K562 (cell line): ENCODE measurements around the gene STXBP4. TPM values are rescaled to one million over a fixed set of nuclear protein-coding genes. Genes with fewer than 3 reads are reported as not detected.

ENCODE experiments used
- ATAC-seq: fragments of 200-7000 bp; cut with Tn5 transposase; 3 replicates; pipeline ENCODE4 v1.9.1; 2020; ENCODE audit warnings: moderate library complexity
- BruUV-seq: library from RNA; stranded (reverse); fragments of 400-500 nt; replicated peaks from 2 replicates; lab custom pipeline; 2021; lab: Mats Ljungman, UMichigan
- CTCF ChIA-PET: fragments of 300-600 bp; formaldehyde crosslinking; extraction: SDS; loops from one replicate; lab custom pipeline; 2021; ENCODE audit warnings: low intra/inter-chr PET ratio; lab: Yijun Ruan, JAX
- POLR2A ChIA-PET: fragments of 300-600, 350-650 bp; sonication (Branson Sonifier 250); formaldehyde crosslinking; extraction: SDS; loops from one replicate; lab custom pipeline; 2021; ENCODE audit warnings: antibody characterized with exemption, inconsistent platforms; lab: Yijun Ruan, JAX
- DNase-seq, 4 experiments: peaks; one replicate each; pipeline versions ENCODE4 v3.0.0 to v3.0.0-alpha.2; 2011 to 2018; ENCODE audit warnings: low spot score in 3 of 4, mixed read lengths in 3 of 4; ENCODE audit errors: extremely low read depth in 1 of 4
- FAIRE-seq: peaks from 2 replicates; lab custom pipeline; 2011; peaks lifted over from hg19 to GRCh38; lab: Jason Lieb, UNC
- H2AFZ ChIP-seq: 2 replicates; pipeline ENCODE4 v1.6.0; 2011; ENCODE audit warnings: low read depth, low read length, control low read depth, inconsistent platforms
- H3K27ac ChIP-seq: fragments of 200-600 bp; 3 replicates; pipeline ENCODE4 v1.8.0; 2011; ENCODE audit warnings: low read depth, mild to moderate bottlenecking, control low read depth, inconsistent platforms, low read length, moderate library complexity, mixed read lengths; ENCODE audit errors: extremely low read depth
- H3K27me3 ChIP-seq, 2 experiments: fragments of 300-600 bp in 1 of 2; 2 replicates in 1 of 2; 3 replicates in 1 of 2; pipeline versions ENCODE4 v1.6.0 to v1.8.0; 2011; ENCODE audit warnings: inconsistent platforms in 2 of 2, low read length in 2 of 2, mild to moderate bottlenecking in 1 of 2, mixed read lengths in 1 of 2, moderate library complexity in 1 of 2; ENCODE audit not compliant: control insufficient read depth in 2 of 2, insufficient read depth in 2 of 2
- H3K36me3 ChIP-seq: fragments of 300-600 bp; 3 replicates; pipeline ENCODE4 v1.8.0; 2011; ENCODE audit warnings: mild to moderate bottlenecking, low read length, inconsistent platforms; ENCODE audit not compliant: control insufficient read depth, insufficient read depth
- H3K4me1 ChIP-seq, 2 experiments: fragments of 200-600 bp in 1 of 2; replicated peaks in 1 of 2; 2 replicates in 1 of 2; 3 replicates in 1 of 2; pipeline versions ENCODE4 v1.5.1 to v1.8.0; 2011; ENCODE audit warnings: inconsistent platforms in 2 of 2, low read length in 2 of 2, mild to moderate bottlenecking in 1 of 2, mixed read lengths in 1 of 2, moderate library complexity in 1 of 2; ENCODE audit not compliant: control insufficient read depth in 2 of 2, insufficient read depth in 2 of 2
- H3K4me2 ChIP-seq: 2 replicates; pipeline ENCODE4 v1.6.1; 2011; ENCODE audit warnings: low read length, control low read depth, inconsistent platforms, mixed read lengths; ENCODE audit not compliant: insufficient read depth
- H3K4me3 ChIP-seq: fragments of 200-600 bp; sonication (generic), shearing (Covaris generic); 2 replicates; pipeline ENCODE4 v1.5.1; 2016; ENCODE audit warnings: control low read depth, inconsistent platforms
- H3K79me2 ChIP-seq: fragments of 200-600 bp; 3 replicates; pipeline ENCODE4 v1.8.0; 2011; ENCODE audit warnings: low read length, inconsistent platforms; ENCODE audit not compliant: control insufficient read depth, insufficient read depth
- H3K9ac ChIP-seq, 2 experiments: 2 replicates each; pipeline versions ENCODE4 v1.6.0 to v1.6.1; 2011; ENCODE audit warnings: low read depth in 2 of 2, low read length in 2 of 2, control low read depth in 1 of 2, inconsistent platforms in 1 of 2, mild to moderate bottlenecking in 1 of 2, mixed read lengths in 1 of 2; ENCODE audit not compliant: insufficient read depth in 1 of 2
- H3K9me1 ChIP-seq: one replicate; pipeline ENCODE4 v1.6.0; 2011; ENCODE audit warnings: inconsistent platforms, mild to moderate bottlenecking, low read length, moderate library complexity; ENCODE audit not compliant: control insufficient read depth, insufficient read depth
- H3K9me3 ChIP-seq: replicated peaks from 2 replicates; pipeline ENCODE4 v1.5.1; 2011; ENCODE audit warnings: low read depth, low read length, inconsistent platforms; ENCODE audit not compliant: control insufficient read depth, insufficient read depth
- H4K20me1 ChIP-seq: replicated peaks from 2 replicates; pipeline ENCODE4 v1.6.1; 2011; ENCODE audit warnings: low read length, inconsistent platforms, mixed read lengths; ENCODE audit not compliant: control insufficient read depth, insufficient read depth
- ARHGAP35 ChIP-seq: fragments of 450-650 bp; IDR thresholded peaks from 2 replicates; pipeline ENCODE4 v1.6.1; 2018; ENCODE audit not compliant: partially characterized antibody
- CAMTA2 ChIP-seq: fragments of 250-450 bp; sonication (Bioruptor Pico); conservative IDR thresholded peaks from 2 replicates; pipeline ENCODE4 v1.5.1; 2022
- COPS2 ChIP-seq: fragments of 450-650 bp; conservative IDR thresholded peaks from 2 replicates; pipeline ENCODE4 v1.6.1; 2016; ENCODE audit warnings: mild to moderate bottlenecking, moderate library complexity
- MAZ ChIP-seq, 2 experiments: fragments of 450-650 bp in 1 of 2; sonication (generic) in 1 of 2; formaldehyde crosslinking; IDR thresholded peaks in 1 of 2; conservative IDR thresholded peaks in 1 of 2; 2 replicates each; pipeline versions ENCODE4 v1.4.0 to v1.5.0; 2020; ENCODE audit warnings: mild to moderate bottlenecking in 1 of 2, missing genetic modification reagents in 1 of 2
- MCM2 ChIP-seq: fragments of 450-650 bp; IDR thresholded peaks from 2 replicates; pipeline ENCODE4 v1.6.1; 2017; ENCODE audit warnings: low read depth, mild to moderate bottlenecking
- NFATC3 ChIP-seq: fragments of 450-650 bp; IDR thresholded peaks from 2 replicates; pipeline ENCODE4 v1.6.1; 2017; ENCODE audit warnings: mild to moderate bottlenecking
- SIN3A ChIP-seq, 2 experiments: fragments of 150-350 bp in 1 of 2; IDR thresholded peaks; 2 replicates each; pipeline ENCODE4 v1.6.1; 2011 to 2016; ENCODE audit warnings: borderline replicate concordance in 2 of 2, low read depth in 2 of 2, low read length in 2 of 2, mild to moderate bottlenecking in 2 of 2, moderate library complexity in 2 of 2; ENCODE audit not compliant: control insufficient read depth in 1 of 2
- SMARCC2 ChIP-seq: fragments of 450-650 bp; IDR thresholded peaks from 2 replicates; pipeline ENCODE4 v1.6.1; 2017; ENCODE audit warnings: antibody characterized with exemption, moderate library complexity, mild to moderate bottlenecking, low read depth
- STAT5B ChIP-seq: fragments of 250-450 bp; sonication (Bioruptor Pico); IDR thresholded peaks from 2 replicates; pipeline ENCODE4 v1.8.0; 2021; ENCODE audit warnings: mild to moderate bottlenecking, inconsistent platforms
- ZBTB33 ChIP-seq: sonication (generic); formaldehyde crosslinking; IDR thresholded peaks from 2 replicates; pipeline ENCODE4 v1.8.1; 2023; ENCODE audit warnings: mild to moderate bottlenecking, missing genetic modification reagents
- ZNF3 ChIP-seq: fragments of 250-450 bp; sonication (Bioruptor Pico); IDR thresholded peaks from 2 replicates; pipeline ENCODE4 v1.5.0; 2021; ENCODE audit warnings: mild to moderate bottlenecking, moderate library complexity
- ZNF511 ChIP-seq: sonication (generic); formaldehyde crosslinking; IDR thresholded peaks from 2 replicates; pipeline ENCODE4 v1.8.0; 2022; ENCODE audit warnings: mild to moderate bottlenecking, missing genetic modification reagents
- ZNF79 ChIP-seq: fragments of 250-450 bp; sonication (Bioruptor Pico); IDR thresholded peaks from 2 replicates; pipeline ENCODE4 v1.4.0; 2020; ENCODE audit warnings: low read depth, mild to moderate bottlenecking, moderate library complexity
- ZZZ3 ChIP-seq: fragments of 450-650 bp; IDR thresholded peaks from 2 replicates; pipeline ENCODE4 v1.6.1; 2016; ENCODE audit warnings: antibody characterized with exemption, mild to moderate bottlenecking, moderate library complexity
- in situ Hi-C: fragments of 300-500 bp; cut with MboI; formaldehyde crosslinking; loops from 4 replicates; pipeline ENCODE4 v1.15.0; 2018; ENCODE audit warnings: inconsistent platforms, mixed read lengths
- intact Hi-C: fragments of 100-400 bp; cut with micrococcal nuclease; formaldehyde crosslinking; loops from 2 replicates; pipeline ENCODE4 v1.14.2; 2022
- polyA plus RNA-seq, 8 experiments: library from polyadenylated mRNA; depleted of rRNA in 4 of 8; stranded (reverse) in 5 of 8; unstranded in 3 of 8; fragments of >200 nt; fragmentation: Nextera tagmentation in 2 of 8; fragmentation: Illumina TruSeq in 1 of 8; extraction: Ambion mirVana in 2 of 8; extraction: Trizol in 1 of 8; gene quantifications; 2 replicates each; pipeline versions ENCODE4 v1.2.1 to v1.2.3, GENCODE V29; 2011 to 2014; ENCODE audit warnings: inconsistent platforms in 1 of 8, missing spikeins in 1 of 8
- total RNA-seq, 7 experiments: library from RNA; depleted of rRNA in 6 of 7; stranded (reverse); fragments of >200 nt in 6 of 7; fragmentation: Illumina TruSeq in 2 of 7; extraction: Trizol in 2 of 7; gene quantifications; 2 replicates each; pipeline versions ENCODE4 v1.2.1 to v1.2.3, GENCODE V29; 2011 to 2021; ENCODE audit warnings: low replicate concordance in 1 of 7

Gene STXBP4
- total and polyA plus RNA-seq, 9 of the 15 experiments (the other 6 are each of a cell fraction or from before 2014, with no cell fraction given), result 11.6 to 23.2 (median 18.5) TPM

- H3K4me3 ChIP-seq, result no peak overlapping the region
- FAIRE-seq, result no peak
- peaks cover 0 to 21% of the 10 kb centered on the region in 2 experiments for H3K4me1 ChIP-seq
- no peak for ATAC-seq
- no peaks in the 10 kb centered on the region for H3K27me3 ChIP-seq
- CTCF ChIA-PET, result no interaction called here
- peaks cover 97% of the 10 kb centered on the region for H3K79me2 ChIP-seq
- BruUV-seq, result no TSS peak
- intact Hi-C loops, result no loop called here
- POLR2A ChIA-PET, result no interaction called here
- H3K9me1 ChIP-seq, result no peaks in the 10 kb centered on the region
- TF ChIP-seq CAMTA2 (CRISPR knock-in tag), result no peak
- no peak for TF ChIP-seq ZNF3 (CRISPR knock-in tag)
- TF ChIP-seq SMARCC2, result no peak
- TF ChIP-seq SIN3A (IDR thresholded peaks at IDR 0.05; ENCODE audit: borderline replicate concordance in 2 of 2, control insufficient read depth in 1 of 2, low read depth in 2 of 2, low read length in 2 of 2), result no peak
- TF ChIP-seq STAT5B, result no peak
- no peak for TF ChIP-seq ZNF79 (CRISPR knock-in tag)
- no peak for TF ChIP-seq COPS2
- no peak for TF ChIP-seq ARHGAP35
- no peak for TF ChIP-seq ZBTB33 (CRISPR knock-in tag)
- TF ChIP-seq NFATC3, result no peak
- TF ChIP-seq MCM2, result no peak
- TF ChIP-seq ZNF511 (CRISPR knock-in tag), result no peak
- TF ChIP-seq ZZZ3, result no peak
- TF ChIP-seq MAZ (CRISPR knock-in tag; conservative IDR thresholded peaks at IDR 0.05 in 1 of 2, IDR thresholded peaks at IDR 0.05 in 1 of 2), result no peak
- TF ChIP-seq, all 486 proteins: peak for 0
- Histone ChIP-seq H3K4me2 (no peak overlapping the region), H2AFZ (no peak overlapping the region), H3K9me3 (no peaks in the 10 kb centered on the region), H3K9ac (no peak overlapping the region), H4K20me1 (no peaks in the 10 kb centered on the region), H3K27ac (no peak overlapping the region), H3K36me3 (no peaks in the 10 kb centered on the region; the same call in 2 of the 3 replicates)
- peak in 1 of 4 experiments; percentile 8 for DNase-seq
- in situ Hi-C loops, result no loop called here
Observed at GRCh38 chr17:54971147-54971546, 2.6 kb downstream of the STXBP4 start.
